ENCODE measurements around the gene ARFRP1. TPM values are rescaled to one million over a fixed set of nuclear protein-coding genes. Genes with fewer than 3 reads are reported as not detected.

ARFRP1 gene
- total and polyA plus RNA-seq, 2 of the 4 experiments (the other 2 are of a cell fraction): 25.3 to 36.6 TPM

DNA sequence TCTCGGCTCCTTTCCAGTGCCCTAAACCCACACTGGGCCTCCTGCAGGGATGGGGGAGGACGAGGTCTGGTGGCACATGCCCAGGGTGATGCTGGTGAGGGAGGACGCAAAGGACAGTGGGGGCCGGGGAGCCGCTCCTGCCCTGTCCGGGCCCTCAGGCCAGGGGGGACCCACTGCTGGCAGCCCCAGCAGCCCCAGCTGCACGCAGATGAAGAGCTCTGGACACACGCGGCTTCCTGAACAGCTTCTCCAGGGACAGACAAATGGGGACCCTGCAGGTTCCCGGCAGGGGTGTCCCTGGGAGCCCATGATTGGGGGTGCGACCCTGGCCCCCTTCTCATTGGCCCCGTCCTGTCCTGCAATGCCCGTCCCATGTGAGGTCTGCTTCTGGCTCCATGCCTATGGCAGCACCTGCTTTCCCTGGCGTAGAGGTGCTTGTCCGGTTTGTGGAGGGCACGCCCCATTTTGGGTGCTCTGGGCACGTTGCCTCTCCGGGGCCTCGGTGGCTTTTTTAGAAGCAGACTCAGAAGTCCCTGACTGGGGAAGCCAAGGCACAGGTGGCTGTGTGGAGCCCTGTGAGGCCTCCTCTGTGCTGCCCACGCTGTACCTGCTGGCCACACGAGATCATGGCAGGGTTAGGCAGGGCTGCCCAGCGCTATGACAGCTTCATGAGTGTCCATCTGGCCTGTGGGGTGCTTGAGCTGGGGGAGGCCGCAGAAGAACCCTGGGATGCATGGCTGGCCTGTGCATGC, 26.7 kb downstream of the ARFRP1 start:
- no peaks in the 10 kb centered on the region for H3K27me3 ChIP-seq (ENCODE audit: control insufficient read depth, insufficient read depth, low read length)
- no peak overlapping the region for H3K4me2 ChIP-seq (ENCODE audit: low read depth, low read length)
- ChIA-PET POLR2A (ENCODE audit: unreplicated experiment) (no interaction called here), CTCF (no interaction called here)
- WGBS, 2 experiments (ENCODE audit: extremely low coverage in 2 of 2, insufficient read length in 1 of 2): 96% methylated on average over 15 of the region's 23 CpGs; no CpG with 5 or more reads in 1 of the 2 experiments
- H3K4ac ChIP-seq (ENCODE audit: low read depth, low read length): peak overlapping the region; percentile 100
- ATAC-seq (ENCODE audit: low read depth): no peak
- H3K56ac ChIP-seq (ENCODE audit: extremely low read depth, insufficient read depth, low read length): no peak overlapping the region
- BruUV-seq (replicated peaks): no TSS peak
- in situ Hi-C loops (cut with MboI; ENCODE audit: low sequenced_read_pairs) (no loop called here), intact Hi-C loops (cut with micrococcal nuclease) (no loop called here), dilution Hi-C loops (cut with HindIII; ENCODE audit: low sequenced_read_pairs, unreplicated experiment) (no loop called here)
- H4K91ac ChIP-seq (ENCODE audit: insufficient read depth, low read depth, low read length): peak overlapping the region; percentile 99
- H2BK20ac ChIP-seq (ENCODE audit: low read depth, low read length): peak overlapping the region; percentile 92
- H4K5ac ChIP-seq (ENCODE audit: low read depth, low read length): peak overlapping the region; percentile 98
- H2AFZ ChIP-seq (replicated peaks; ENCODE audit: low read length, poor library complexity): no peak overlapping the region
- peaks cover 10 to 38% of the 10 kb centered on the region in 2 experiments; a peak in 3 of 4 replicates for H3K79me1 ChIP-seq (ENCODE audit: low read depth in 1 of 2, low read length in 2 of 2)
- H3K27ac ChIP-seq (ENCODE audit: insufficient read depth, low read length): peak overlapping the region; percentile 92
- no peak for DNase-seq
- H4K8ac ChIP-seq (ENCODE audit: low read depth in 2 of 2, low read length in 2 of 2): peak overlapping the region; percentile 99 to 100; a peak in 3 of 4 replicates
- peak overlapping the region; percentile 99; the same call in 1 of the 2 replicates for H3K18ac ChIP-seq (ENCODE audit: low read depth, low read length)
- no peak overlapping the region for H3K4me3 ChIP-seq (ENCODE audit: insufficient read depth, low read depth, low read length)
- H2AK9ac ChIP-seq (replicated peaks; ENCODE audit: low read depth, low read length, poor library complexity): peak overlapping the region; percentile 48
- H2AK5ac ChIP-seq (ENCODE audit: low read depth, low read length): peak overlapping the region; percentile 100
- peak overlapping the region; percentile 99 for H2BK5ac ChIP-seq (ENCODE audit: low read depth, low read length, poor library complexity, severe bottlenecking)
- H3K9me1 ChIP-seq (ENCODE audit: insufficient read depth, low read length): peaks cover 17% of the 10 kb centered on the region
- H3K4me1 ChIP-seq (ENCODE audit: control insufficient read depth, insufficient read depth, low read length): peaks cover 16% of the 10 kb centered on the region
- H3K9me3 ChIP-seq (ENCODE audit: control insufficient read depth, insufficient read depth, low read length): no peaks in the 10 kb centered on the region
- H2BK120ac ChIP-seq (ENCODE audit: low read depth, low read length): peak overlapping the region; percentile 99
- H3K14ac ChIP-seq (replicated peaks; ENCODE audit: low read depth, low read length): peak overlapping the region; percentile 98; the same call in 1 of the 2 replicates
- no peak overlapping the region for H3K23ac ChIP-seq (ENCODE audit: low read depth, low read length)
- H2BK15ac ChIP-seq (ENCODE audit: low read depth, low read length): peak overlapping the region; percentile 100; the same call in 1 of the 3 replicates
- H4K20me1 ChIP-seq (ENCODE audit: insufficient read depth, low read length): no peaks in the 10 kb centered on the region
- no peak overlapping the region for H3K9ac ChIP-seq (ENCODE audit: low read depth, low read length)
- H3K36me3 ChIP-seq (ENCODE audit: control insufficient read depth, insufficient read depth, low read length): peaks cover 28% of the 10 kb centered on the region
- TF ChIP-seq RAD21 (IDR thresholded peaks at IDR 0.05; ENCODE audit: low read length): no peak
- TF ChIP-seq NFE2L2 (IDR thresholded peaks at IDR 0.05; ENCODE audit: low read depth, low read length): no peak
- TF ChIP-seq RFX5 (IDR thresholded peaks at IDR 0.05; ENCODE audit: low read depth, low read length): no peak
- no peak for TF ChIP-seq CEBPB (IDR thresholded peaks at IDR 0.05; ENCODE audit: low read depth, low read length)
- TF ChIP-seq, protein P1, sequence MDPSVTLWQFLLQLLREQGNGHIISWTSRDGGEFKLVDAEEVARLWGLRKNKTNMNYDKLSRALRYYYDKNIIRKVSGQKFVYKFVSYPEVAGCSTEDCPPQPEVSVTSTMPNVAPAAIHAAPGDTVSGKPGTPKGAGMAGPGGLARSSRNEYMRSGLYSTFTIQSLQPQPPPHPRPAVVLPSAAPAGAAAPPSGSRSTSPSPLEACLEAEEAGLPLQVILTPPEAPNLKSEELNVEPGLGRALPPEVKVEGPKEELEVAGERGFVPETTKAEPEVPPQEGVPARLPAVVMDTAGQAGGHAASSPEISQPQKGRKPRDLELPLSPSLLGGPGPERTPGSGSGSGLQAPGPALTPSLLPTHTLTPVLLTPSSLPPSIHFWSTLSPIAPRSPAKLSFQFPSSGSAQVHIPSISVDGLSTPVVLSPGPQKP (IDR thresholded peaks at IDR 0.05; ENCODE audit: borderline replicate concordance, low read depth, low read length): no peak
- TF ChIP-seq BHLHE40 (IDR thresholded peaks at IDR 0.05; ENCODE audit: low read depth, low read length): no peak
- no peak for TF ChIP-seq MAFK (IDR thresholded peaks at IDR 0.05; ENCODE audit: low read depth, low read length)
- TF ChIP-seq POLR2A (IDR thresholded peaks at IDR 0.05; ENCODE audit: low read depth, low read length): no peak
- TF ChIP-seq CHD1 (IDR thresholded peaks at IDR 0.05; ENCODE audit: low read depth, low read length): no peak
- TF ChIP-seq FOS (IDR thresholded peaks at IDR 0.05; ENCODE audit: low read depth, low read length): no peak
- no peak for TF ChIP-seq RCOR1 (IDR thresholded peaks at IDR 0.05; ENCODE audit: insufficient replicate concordance, low read length)
- TF ChIP-seq MAZ (IDR thresholded peaks at IDR 0.05; ENCODE audit: borderline replicate concordance, low read depth, low read length): no peak
- no peak for TF ChIP-seq MXI1 (IDR thresholded peaks at IDR 0.05; ENCODE audit: borderline replicate concordance, low read depth, low read length)
- no peak for TF ChIP-seq USF2 (IDR thresholded peaks at IDR 0.05; ENCODE audit: low read depth, low read length)
- TF ChIP-seq CTCF (conservative IDR thresholded peaks at IDR 0.05; ENCODE audit: low read depth, low read length): no peak
